T-helper 1 cell treated with Interleukin-12 subunit alpha and Interleukin-12 subunit beta and Interleukin-4 antibody, amounts not matched to agents 30 μg/mL and 1 μg/mL, for 36 hours (primary cell): ENCODE measurements around the gene RECQL5.
"Not testable (repeated sequence)": the region's sequence is repeated elsewhere in the genome, so short reads cannot be mapped to it uniquely, and the experiment has no call there.

Experiments used
- H3K27ac Mint-ChIP-seq: one replicate; pipeline ENCODE4 v1.8.0; 2021; ENCODE audit warnings: mild to moderate bottlenecking, mixed read lengths
- H3K27me3 Mint-ChIP-seq: one replicate; pipeline ENCODE4 v1.8.0; 2021; ENCODE audit warnings: low read depth, mixed read lengths
- H3K36me3 Mint-ChIP-seq: one replicate; pipeline ENCODE4 v1.8.0; 2021; ENCODE audit warnings: low read depth, mixed read lengths
- H3K4me1 Mint-ChIP-seq: one replicate; pipeline ENCODE4 v1.8.0; 2021; ENCODE audit warnings: low read depth, mixed read lengths
- H3K4me3 Mint-ChIP-seq: one replicate; pipeline ENCODE4 v1.8.0; 2021; ENCODE audit warnings: mild to moderate bottlenecking, moderate library complexity, mixed read lengths
- H3K9me3 Mint-ChIP-seq: one replicate; pipeline ENCODE4 v1.8.0; 2021; ENCODE audit warnings: mixed read lengths

Gene RECQL5

DNA sequence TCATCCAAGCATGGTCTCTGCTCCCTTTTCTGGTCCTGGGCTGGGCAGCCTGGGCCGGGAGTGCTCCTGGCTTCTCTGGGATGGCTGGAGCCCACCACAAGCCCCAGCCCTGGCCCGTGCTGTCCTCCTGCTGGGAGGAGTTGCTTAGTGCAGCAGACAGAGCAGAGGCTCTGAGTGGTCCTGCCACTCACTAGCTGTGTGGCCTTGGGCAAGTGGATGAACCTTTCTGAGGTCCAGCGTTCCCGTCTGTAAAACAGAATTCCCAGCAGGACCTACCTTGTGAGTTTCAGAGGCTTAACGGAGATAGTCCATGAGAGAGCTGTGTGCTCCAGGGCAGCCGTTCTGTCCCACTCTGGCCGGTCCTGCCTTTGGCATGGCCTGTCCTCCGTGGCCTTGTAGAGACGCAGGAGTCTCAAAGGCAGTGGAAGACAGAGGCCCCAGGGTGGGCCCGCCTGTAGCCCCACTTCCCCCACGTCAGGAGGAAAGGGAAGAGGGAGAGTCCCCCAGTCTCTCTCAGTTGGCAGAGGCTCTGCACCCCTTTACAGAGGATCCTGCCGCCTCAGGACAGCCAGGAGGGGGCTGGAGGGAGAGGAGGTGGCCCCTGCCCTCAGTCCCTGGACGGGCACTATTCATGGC lies 71.6 kb downstream of the RECQL5 start:
- Mint-ChIP-seq H3K4me3 (no peak overlapping the region), H3K27ac (no peak overlapping the region), H3K36me3 (no peaks in the 10 kb centered on the region), H3K9me3 (no peaks in the 10 kb centered on the region), H3K4me1 (peaks cover 3% of the 10 kb centered on the region), H3K27me3 (no peaks in the 10 kb centered on the region)

DNA sequence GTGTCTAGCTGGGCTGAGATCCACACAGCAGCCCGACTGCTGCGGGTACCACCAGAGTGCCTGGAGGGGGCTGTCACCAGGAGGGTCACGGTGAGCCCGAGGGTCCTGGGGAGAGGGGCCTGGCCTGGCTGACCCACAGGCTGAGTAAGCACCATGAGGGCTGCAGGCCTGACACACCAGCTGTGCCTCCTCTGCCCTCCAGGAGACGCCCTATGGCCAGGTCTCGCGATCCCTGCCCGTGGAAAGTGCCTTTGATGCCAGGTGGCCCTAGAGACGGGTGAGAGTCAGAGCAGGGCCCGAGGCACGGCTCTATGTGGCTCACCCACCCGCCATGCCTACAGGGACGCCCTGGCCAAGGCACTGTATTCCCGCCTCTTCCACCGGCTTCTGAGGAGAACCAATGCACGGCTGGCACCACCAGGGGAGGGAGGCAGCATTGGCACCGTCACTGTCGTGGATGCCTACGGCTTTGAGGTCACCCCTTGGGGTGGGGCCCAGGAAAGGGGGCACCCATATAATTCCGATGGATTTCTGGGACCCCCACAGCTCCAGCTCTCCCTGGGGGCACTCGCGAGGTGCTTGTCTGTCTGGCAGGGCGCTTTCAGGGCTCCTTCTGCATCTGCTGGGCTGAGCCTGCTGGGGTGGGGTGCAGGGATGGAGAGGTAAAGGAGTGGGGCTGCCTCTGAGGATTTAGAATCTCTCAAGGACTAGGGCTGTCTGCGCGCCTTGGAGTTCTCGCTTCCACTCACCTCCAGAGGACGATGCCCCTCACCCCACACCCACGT lies 72.3 kb downstream of the RECQL5 start:
- no peaks in the 10 kb centered on the region for H3K9me3 Mint-ChIP-seq
- no peaks in the 10 kb centered on the region for H3K36me3 Mint-ChIP-seq
- H3K27me3 Mint-ChIP-seq: no peaks in the 10 kb centered on the region

DNA sequence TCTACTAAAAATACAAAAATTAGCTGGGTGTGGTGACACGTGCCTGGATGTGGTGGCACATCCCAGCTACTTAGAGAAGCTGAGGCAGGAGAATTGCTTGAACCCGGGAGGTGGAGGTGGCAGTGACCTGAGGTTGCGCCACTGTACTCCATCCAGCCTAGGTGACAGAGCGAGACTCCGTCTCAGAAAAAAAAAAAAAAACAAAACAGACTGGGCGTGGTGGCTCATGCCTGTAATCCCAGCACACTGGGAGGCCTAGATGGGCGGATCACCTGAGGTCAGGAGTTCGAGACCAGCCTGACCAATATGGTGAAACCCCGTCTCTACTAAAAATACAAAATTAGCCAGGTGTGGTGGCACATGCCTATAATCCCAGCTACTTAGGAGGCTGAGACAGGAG lies 73.5 kb downstream of the RECQL5 start:
- not testable (repeated sequence) for H3K27me3 Mint-ChIP-seq, H3K9me3 Mint-ChIP-seq, H3K4me1 Mint-ChIP-seq, H3K27ac Mint-ChIP-seq, H3K36me3 Mint-ChIP-seq, H3K4me3 Mint-ChIP-seq

More for the DNA sequence above, 72.3 kb downstream of the RECQL5 start:
- Mint-ChIP-seq H3K27ac (no peak overlapping the region), H3K4me1 (peaks cover 3% of the 10 kb centered on the region), H3K4me3 (no peak overlapping the region)

DNA sequence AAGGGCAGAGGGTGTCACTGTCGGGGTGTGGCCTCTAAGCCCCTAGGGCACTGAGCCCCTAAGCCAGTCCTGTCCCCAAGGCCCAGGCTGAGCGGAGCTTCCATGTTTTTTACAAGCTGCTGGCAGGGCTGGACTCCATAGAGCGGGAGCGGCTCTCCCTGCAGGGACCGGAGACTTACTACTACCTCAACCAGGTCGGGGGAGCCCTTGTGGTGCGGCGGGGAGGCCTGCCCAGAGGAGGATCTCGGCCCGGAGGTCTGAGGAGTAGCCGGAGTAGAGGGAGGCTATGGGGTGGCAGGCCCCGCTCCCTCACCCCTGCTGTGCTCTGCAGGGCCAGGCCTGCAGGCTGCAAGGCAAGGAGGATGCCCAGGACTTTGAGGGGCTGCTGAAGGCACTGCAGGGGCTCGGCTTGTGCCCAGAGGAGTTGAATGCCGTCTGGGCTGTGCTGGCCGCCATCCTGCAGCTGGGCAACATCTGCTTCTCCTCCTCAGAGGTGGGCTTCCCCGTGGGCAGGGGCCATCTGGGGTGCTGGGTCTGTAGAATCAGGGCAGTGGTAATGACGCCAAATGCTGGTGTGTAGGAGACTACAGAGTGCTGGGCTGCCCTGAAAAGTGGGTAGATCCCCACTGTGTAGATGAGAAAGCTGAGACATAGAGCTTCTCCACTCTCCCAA lies 74.5 kb downstream of the RECQL5 start:
- H3K27ac Mint-ChIP-seq: no peak overlapping the region
- H3K27me3 Mint-ChIP-seq: peaks cover under 1% of the 10 kb centered on the region
- no peaks in the 10 kb centered on the region for H3K36me3 Mint-ChIP-seq
- H3K9me3 Mint-ChIP-seq: no peaks in the 10 kb centered on the region
- H3K4me1 Mint-ChIP-seq: peaks cover 5% of the 10 kb centered on the region
- H3K4me3 Mint-ChIP-seq: no peak overlapping the region

DNA sequence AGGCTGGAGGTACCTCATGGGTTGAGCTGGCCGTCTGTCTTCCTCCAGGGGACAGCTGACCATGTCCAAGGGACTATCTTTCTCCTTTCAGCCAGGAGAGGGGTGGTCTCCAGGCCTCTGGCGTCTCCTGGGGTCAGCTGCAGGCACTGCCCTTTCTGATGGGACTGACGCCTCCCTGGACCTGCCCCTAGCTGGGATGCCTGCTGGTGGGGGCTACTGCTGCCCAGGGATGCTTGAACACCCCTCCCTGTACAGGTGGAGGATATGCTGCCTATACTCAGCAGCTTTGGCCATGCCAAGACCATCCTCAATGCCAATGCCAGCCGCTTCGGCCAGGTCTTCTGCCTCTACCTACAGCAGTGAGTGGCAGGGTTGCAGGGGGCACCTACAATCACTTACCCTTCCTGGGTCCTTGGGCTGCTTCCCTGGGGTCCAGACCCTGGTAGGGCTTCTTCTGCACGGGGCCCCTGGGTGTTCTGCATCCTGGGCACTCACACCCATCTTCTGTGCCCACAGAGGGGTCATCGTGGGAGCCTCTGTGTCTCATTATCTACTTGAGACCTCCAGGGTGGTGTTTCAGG lies 75.1 kb downstream of the RECQL5 start:
- Mint-ChIP-seq H3K9me3 (no peaks in the 10 kb centered on the region), H3K4me3 (no peak overlapping the region), H3K27me3 (peaks cover 7% of the 10 kb centered on the region), H3K36me3 (no peaks in the 10 kb centered on the region), H3K27ac (no peak overlapping the region), H3K4me1 (peaks cover 7% of the 10 kb centered on the region)

DNA sequence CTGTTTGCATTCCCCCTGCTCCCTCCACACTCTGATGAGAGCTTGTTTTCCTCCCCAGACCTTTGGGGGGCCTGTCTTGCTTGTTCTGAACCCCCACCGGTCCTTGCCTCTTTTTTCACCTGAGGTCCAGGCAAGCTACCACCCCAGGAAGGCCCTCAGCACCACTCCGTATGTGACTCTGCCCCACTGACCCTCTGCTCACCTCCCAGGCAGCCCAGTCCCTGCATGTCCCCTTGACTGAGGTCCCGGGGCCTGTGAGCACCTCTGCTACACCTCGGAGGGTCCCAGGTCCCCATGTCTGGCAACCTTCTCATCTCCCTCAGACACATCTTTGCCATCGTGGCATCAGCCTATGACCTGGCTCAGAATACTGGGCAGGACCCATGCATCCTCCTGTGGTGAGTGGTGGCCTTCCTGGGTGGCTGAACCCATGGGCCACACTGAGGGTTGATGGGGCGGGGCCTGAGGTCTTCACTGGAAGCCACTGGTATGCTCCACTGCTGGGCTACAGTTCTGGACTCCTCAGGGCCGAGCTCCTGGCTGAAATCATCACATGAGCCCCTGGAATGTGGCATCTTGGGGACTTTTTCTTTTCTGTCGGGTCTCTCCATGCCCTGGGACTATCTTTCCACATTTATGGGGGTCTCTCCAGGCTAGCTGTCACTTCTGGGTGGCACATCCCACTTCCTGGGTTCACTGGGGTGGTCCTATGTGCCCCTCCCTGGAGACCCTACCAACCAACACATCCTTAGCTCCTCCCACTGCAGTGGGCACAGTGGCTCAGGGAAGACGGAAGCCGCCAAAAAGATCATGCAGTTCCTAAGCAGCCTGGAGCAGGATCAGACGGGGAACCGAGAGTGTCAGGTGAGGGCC lies 75.9 kb downstream of the RECQL5 start:
- H3K4me3 Mint-ChIP-seq: peak overlapping the region; percentile 41
- H3K36me3 Mint-ChIP-seq: no peaks in the 10 kb centered on the region
- no peaks in the 10 kb centered on the region for H3K9me3 Mint-ChIP-seq
- H3K27me3 Mint-ChIP-seq: peaks cover 14% of the 10 kb centered on the region
- H3K4me1 Mint-ChIP-seq: peaks cover 7% of the 10 kb centered on the region
- peak overlapping the region; percentile 13 for H3K27ac Mint-ChIP-seq

DNA sequence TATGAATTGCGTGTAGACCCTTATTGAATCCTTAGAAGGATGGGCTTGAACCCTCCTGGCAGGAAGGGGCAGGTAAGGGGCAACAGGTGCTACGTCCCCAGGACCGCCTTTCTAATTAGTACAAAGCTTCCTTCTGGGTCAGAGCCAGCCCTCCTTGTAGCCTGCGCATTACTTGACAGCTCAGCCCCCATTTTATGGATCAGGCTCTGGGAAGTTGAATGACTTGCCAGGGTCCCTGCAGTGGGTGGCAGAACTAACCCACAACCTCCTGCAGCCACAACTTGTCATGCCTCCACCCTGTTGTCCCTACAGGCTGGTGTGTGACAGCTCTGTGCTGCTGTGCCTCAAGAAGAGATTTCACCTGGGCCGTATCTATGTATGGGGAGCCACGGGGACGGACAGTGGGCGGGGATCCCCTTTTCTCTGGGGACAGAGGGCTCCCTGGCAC lies 76.6 kb downstream of the RECQL5 start:
- H3K27ac Mint-ChIP-seq: no peak overlapping the region
- H3K36me3 Mint-ChIP-seq: no peaks in the 10 kb centered on the region
- H3K27me3 Mint-ChIP-seq: peaks cover 22% of the 10 kb centered on the region
- H3K4me1 Mint-ChIP-seq: peaks cover 7% of the 10 kb centered on the region
- H3K9me3 Mint-ChIP-seq: no peaks in the 10 kb centered on the region
- no peak overlapping the region for H3K4me3 Mint-ChIP-seq

DNA sequence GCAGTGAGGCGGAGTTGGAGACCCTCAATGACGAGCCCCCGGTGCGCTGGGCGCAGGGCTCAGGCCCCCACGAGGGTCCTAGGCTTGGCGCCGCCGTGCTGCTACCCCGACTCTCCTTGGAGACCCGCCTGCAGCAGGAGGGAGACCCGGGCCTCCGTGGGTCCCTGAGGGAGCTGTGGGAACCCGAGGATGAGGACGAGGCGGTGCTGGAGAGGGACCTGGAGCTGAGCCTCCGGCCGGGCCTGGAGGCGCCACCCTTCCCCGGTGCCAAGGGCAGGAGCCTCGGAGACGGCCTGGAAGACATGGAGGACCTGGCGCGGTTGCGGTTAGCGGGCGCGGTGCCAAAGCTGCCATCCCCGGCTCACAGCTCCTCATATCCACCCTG lies 77.0 kb downstream of the RECQL5 start:
- Mint-ChIP-seq H3K9me3 (no peaks in the 10 kb centered on the region), H3K36me3 (no peaks in the 10 kb centered on the region), H3K4me3 (no peak overlapping the region), H3K4me1 (peaks cover 7% of the 10 kb centered on the region), H3K27ac (no peak overlapping the region), H3K27me3 (peaks cover 24% of the 10 kb centered on the region)

DNA sequence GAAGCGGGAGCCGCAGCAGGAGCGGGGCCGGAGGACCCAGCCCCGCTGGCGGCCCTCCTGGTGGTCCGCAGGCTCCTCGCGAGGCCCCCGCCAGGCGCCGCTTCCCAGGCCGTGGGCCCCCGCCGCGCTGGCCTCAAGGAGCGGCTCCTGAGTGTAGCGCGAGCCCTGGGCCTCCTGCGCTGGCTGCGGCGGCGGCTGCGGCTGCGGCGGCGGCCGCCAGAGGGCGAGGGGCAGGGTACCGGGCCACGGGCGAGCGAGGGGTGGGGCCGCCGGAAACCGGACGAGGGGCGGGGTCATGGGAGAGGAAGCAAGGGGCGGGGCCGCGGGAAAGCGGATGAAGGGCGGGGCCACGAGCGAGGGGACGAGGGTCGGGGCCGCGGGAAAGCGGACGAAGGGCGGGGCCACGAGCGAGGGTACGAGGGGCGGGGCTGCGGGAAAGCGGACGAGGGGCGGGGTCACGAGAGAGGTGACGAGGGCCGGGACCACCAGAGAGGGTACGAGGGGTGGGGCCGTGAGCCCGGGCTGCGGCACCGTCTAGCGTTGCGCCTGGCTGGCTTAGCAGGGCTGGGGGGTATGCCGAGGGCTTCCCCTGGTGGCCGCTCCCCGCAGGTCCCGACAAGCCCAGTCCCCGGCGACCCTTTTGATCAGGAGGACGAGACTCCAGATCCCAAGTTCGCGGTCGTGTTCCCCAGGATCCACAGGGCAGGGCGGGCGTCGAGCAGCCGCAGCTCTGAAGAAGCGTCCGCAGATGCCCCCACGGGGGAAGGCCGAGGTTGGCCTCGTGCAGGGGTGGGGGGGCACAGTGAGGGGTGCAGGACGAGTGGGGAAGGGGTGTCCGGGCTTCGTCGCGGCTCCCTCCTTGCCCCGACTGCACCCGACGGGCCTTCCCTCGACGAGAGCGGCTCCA lies 77.7 kb downstream of the RECQL5 start:
- peak overlapping the region; percentile 62 for H3K27ac Mint-ChIP-seq
- peaks cover 28% of the 10 kb centered on the region for H3K27me3 Mint-ChIP-seq

DNA sequence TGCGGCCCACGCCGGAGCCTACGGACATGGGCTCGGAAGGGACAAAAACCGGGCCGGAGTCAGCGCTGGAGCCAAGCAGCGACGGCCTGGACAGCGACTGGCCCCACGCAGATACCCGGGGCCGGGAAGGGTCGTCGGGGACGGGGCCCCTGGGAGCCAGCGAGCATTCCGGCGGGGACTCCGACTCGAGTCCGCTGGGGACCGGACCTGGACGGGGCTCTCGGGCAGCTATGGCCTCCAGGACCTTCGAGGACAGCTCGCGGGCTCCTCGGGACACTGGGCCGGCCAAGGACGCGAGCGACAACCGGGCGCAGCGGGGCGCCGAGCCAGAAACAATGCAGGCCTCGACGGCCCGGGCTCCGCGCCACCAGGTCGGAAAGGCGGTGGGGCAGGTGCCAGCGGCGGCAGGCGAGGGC lies 78.3 kb downstream of the RECQL5 start:
- peak overlapping the region; percentile 51 for H3K4me3 Mint-ChIP-seq
- no peaks in the 10 kb centered on the region for H3K36me3 Mint-ChIP-seq
- peaks cover 30% of the 10 kb centered on the region for H3K27me3 Mint-ChIP-seq
- H3K27ac Mint-ChIP-seq: no peak overlapping the region
- H3K9me3 Mint-ChIP-seq: no peaks in the 10 kb centered on the region
- H3K4me1 Mint-ChIP-seq: peaks cover 7% of the 10 kb centered on the region

More for the DNA sequence above, 77.7 kb downstream of the RECQL5 start:
- H3K4me3 Mint-ChIP-seq: peak overlapping the region; percentile 76
- peaks cover 7% of the 10 kb centered on the region for H3K4me1 Mint-ChIP-seq
- H3K36me3 Mint-ChIP-seq: no peaks in the 10 kb centered on the region
- no peaks in the 10 kb centered on the region for H3K9me3 Mint-ChIP-seq

DNA sequence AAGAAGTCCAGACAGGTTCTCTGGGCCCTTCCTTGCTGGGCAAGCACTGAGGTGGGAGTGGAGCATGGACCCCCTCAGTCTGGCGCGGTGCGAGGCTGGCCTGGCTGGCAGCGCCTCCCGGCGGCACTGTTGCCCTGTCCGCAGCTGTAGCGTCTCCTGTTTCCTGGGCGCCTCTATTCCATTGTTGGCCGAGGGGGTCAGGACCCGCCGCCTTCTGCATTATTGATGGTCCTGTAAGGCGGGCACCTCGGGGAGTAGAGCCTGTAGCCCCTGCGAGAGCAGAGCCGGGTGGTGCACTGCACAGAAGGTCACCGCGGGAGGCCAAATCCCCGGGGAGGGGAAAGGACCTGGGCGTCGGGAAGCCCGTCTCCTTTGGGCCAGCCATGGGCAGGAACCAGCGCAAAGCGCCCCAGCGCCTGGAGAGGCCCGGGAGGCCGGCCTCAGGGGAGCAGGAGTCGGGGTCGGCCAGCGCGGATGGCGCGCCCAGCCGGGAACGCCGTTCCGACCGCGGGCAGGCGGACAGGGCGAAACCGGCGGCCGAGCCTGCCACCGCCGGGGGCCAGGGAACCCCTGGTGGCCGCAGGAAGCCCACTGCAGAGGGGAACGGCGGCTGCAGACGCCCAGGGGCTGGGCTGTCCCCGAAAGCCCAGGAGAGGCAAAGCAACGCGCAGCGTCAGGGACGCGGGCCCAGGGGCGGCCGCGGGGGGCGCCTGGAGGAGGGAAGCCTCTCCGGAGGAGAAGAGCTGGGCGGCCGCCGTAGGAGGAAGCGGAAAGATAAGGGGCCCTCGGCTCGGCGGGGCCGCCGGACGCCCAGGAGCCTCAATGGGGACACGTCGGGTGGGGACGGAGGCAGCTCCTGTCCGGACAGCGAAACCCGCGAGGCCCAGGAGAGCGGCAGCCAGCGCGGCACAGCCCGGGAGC lies 79.0 kb downstream of the RECQL5 start, which contains the start of gene MYO15B:
MYO15B (plus strand) TSS at position 126 of the 921 bp plus-strand sequence; CDS start at position 384, 258 bp downstream.
- Mint-ChIP-seq H3K4me3 (peak within 1 kb of the TSS; percentile 51), H3K27ac (peak within 1 kb of the TSS; percentile 55), H3K9me3 (no peaks in the 10 kb centered on the region), H3K4me1 (peaks cover 7% of the 10 kb centered on the region), H3K36me3 (no peaks in the 10 kb centered on the region), H3K27me3 (peaks cover 30% of the 10 kb centered on the region)

DNA sequence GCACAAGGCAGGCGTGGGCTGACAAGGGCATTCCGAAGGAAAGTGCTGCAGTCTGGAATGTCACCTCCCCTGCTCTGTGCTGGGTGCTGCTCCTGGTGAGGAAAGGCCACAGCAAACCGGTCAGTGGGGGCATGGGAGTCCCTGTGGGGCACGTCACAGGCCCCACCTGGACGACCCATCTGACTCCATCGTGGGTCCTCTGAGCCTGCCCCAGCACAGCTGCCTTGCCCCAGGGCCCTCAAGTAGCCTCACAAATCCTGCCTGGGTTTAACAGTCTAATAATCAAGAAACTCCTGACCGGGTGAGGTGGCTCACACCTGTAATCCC lies 82.1 kb downstream of the RECQL5 start:
- Mint-ChIP-seq H3K9me3 (peaks cover 3% of the 10 kb centered on the region), H3K36me3 (no peaks in the 10 kb centered on the region), H3K4me3 (no peak overlapping the region), H3K27me3 (peaks cover 39% of the 10 kb centered on the region), H3K4me1 (peaks cover 8% of the 10 kb centered on the region), H3K27ac (no peak overlapping the region)
